Measurements from ENCODE around the gene ATP2B2. TPM values are rescaled to one million over a fixed set of nuclear protein-coding genes. Genes with fewer than 3 reads are reported as not detected.

Gene ATP2B2
- total RNA-seq, 1 donor from 2014 or later, result not detected

DNA sequence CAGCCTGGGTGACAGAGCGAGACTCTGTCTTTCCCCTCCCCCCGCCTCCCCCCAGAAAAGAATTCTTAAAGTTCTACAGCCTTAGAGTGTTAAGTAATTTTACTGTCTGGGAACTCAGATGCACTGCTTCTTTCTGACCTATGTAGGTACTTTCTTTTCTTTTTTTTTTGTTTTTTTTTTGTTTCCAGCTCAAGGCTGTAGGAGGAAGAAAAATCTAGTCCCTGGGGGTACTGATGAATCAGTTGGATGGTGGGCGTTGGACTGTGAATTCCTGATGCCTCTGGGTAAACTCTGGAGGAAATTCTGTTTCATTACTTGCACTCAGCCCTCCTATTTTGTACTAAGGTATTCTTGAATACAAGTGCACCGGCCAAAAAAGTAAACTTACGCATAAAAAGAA, 223.4 kb downstream of the ATP2B2 start:
- TF ChIP-seq, protein P1, sequence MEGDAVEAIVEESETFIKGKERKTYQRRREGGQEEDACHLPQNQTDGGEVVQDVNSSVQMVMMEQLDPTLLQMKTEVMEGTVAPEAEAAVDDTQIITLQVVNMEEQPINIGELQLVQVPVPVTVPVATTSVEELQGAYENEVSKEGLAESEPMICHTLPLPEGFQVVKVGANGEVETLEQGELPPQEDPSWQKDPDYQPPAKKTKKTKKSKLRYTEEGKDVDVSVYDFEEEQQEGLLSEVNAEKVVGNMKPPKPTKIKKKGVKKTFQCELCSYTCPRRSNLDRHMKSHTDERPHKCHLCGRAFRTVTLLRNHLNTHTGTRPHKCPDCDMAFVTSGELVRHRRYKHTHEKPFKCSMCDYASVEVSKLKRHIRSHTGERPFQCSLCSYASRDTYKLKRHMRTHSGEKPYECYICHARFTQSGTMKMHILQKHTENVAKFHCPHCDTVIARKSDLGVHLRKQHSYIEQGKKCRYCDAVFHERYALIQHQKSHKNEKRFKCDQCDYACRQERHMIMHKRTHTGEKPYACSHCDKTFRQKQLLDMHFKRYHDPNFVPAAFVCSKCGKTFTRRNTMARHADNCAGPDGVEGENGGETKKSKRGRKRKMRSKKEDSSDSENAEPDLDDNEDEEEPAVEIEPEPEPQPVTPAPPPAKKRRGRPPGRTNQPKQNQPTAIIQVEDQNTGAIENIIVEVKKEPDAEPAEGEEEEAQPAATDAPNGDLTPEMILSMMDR (IDR thresholded peaks at IDR 0.05; ENCODE audit: borderline replicate concordance), result no peak
- Histone ChIP-seq H3K27me3 (ENCODE audit: low read depth) (no peaks in the 10 kb centered on the region), H3K36me3 (peaks cover 75% of the 10 kb centered on the region), H3K4me3 (no peak overlapping the region), H3K27ac (replicated peaks) (no peak overlapping the region), H3K4me1 (peaks cover 19% of the 10 kb centered on the region), H3K9me3 (replicated peaks) (no peaks in the 10 kb centered on the region)
- intact Hi-C loops (cut with micrococcal nuclease), result no loop called here
- DNase-seq, result no peak

DNA sequence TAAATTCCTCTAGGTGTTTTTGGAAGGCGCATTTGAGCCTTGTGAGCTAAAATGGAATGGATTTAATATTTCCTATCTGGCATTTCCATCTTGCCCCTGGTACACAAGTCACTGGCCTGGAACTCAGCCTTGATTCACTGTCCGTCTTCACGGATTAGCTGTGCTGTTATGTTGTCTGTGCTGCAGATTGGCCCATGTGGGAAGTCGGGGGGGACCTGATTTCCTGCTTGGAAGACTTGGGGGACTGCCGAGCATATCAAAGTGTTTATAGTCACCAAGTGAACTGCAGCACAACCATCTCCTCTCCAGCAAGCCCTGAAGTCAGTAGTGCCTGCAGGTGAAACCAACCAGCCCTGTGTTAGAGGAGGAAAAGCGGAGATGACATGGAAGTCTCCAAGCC, 224.8 kb downstream of the ATP2B2 start:
- no peak overlapping the region for H3K4me3 ChIP-seq
- intact Hi-C loops (cut with micrococcal nuclease), result no loop called here
- peaks cover 76% of the 10 kb centered on the region for H3K36me3 ChIP-seq
- no peaks in the 10 kb centered on the region for H3K27me3 ChIP-seq (ENCODE audit: low read depth)
- H3K4me1 ChIP-seq, result peaks cover 19% of the 10 kb centered on the region
- H3K9me3 ChIP-seq (replicated peaks), result no peaks in the 10 kb centered on the region
- TF ChIP-seq, protein P1 (IDR thresholded peaks at IDR 0.05; ENCODE audit: borderline replicate concordance), result no peak
- no peak for DNase-seq
- H3K27ac ChIP-seq (replicated peaks), result no peak overlapping the region

DNA sequence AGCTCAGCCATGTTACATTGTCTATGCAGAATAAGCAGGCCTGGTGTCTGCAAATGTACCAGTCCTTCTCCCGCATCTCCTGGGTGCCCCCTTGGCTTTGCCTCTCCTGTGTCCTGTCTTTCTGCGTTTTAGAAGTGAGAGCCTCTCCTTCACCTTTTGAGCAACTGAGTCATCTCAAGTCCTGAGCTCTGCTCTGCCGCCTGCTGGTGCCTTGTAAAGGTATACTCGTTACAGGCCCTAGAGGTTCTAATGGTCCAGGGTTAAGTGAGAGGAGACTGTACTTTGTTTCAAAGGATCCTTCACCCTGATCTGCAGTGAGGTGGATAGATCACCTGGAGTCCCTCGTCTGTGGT, 225.2 kb downstream of the ATP2B2 start:
- intact Hi-C loops (cut with micrococcal nuclease), result no loop called here
- peaks cover 19% of the 10 kb centered on the region for H3K4me1 ChIP-seq
- TF ChIP-seq, protein P1 (IDR thresholded peaks at IDR 0.05; ENCODE audit: borderline replicate concordance), result no peak
- no peak for DNase-seq
- no peak overlapping the region for H3K27ac ChIP-seq (replicated peaks)
- H3K4me3 ChIP-seq, result no peak overlapping the region
- peaks cover 72% of the 10 kb centered on the region for H3K36me3 ChIP-seq
- H3K9me3 ChIP-seq (replicated peaks), result no peaks in the 10 kb centered on the region
- no peaks in the 10 kb centered on the region for H3K27me3 ChIP-seq (ENCODE audit: low read depth)

DNA sequence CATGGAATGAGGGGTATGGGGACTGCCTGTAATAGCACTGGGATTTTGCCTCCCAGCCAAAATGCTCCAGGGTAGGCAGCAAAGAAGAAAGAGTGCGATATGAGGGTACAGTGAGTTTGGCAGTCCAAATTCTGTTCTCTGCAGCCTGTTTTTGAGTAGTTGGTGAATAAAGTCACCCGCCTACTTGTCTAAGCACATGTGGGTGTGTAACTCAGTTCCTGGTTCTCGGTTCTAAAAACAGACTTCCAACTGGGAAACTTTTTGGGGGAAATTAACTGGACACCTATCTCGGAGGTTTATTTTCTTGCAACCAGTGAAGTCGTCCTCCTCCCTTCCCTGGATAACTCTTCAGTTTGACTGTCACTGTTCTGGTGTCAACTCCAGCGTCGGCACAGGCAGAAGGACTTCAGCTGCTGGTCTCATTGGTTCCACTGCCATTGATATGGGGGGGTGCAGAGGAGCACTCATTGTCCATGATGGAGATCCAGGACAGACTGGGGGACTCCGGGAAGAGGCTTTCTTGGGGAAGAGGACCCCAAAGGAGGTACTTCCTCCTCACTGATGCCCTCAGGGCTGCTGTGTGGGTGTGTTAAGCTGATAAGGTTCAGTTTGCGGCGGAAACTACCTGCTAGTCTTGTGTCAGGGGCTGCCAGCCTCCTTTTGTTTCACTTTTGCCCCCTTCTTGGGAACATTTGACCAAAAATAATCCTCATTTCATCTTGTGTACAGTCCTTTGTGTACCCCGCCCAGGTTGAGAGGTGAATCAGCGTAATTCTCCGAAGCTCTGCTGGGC, 225.8 kb downstream of the ATP2B2 start:
- Histone ChIP-seq H3K4me3 (no peak overlapping the region), H3K36me3 (peaks cover 67% of the 10 kb centered on the region), H3K27ac (replicated peaks) (no peak overlapping the region), H3K27me3 (ENCODE audit: low read depth) (no peaks in the 10 kb centered on the region), H3K4me1 (peaks cover 25% of the 10 kb centered on the region), H3K9me3 (replicated peaks) (no peaks in the 10 kb centered on the region)
- TF ChIP-seq, protein P1 (IDR thresholded peaks at IDR 0.05; ENCODE audit: borderline replicate concordance), result no peak
- intact Hi-C loops (cut with micrococcal nuclease), result no loop called here
- no peak for DNase-seq

DNA sequence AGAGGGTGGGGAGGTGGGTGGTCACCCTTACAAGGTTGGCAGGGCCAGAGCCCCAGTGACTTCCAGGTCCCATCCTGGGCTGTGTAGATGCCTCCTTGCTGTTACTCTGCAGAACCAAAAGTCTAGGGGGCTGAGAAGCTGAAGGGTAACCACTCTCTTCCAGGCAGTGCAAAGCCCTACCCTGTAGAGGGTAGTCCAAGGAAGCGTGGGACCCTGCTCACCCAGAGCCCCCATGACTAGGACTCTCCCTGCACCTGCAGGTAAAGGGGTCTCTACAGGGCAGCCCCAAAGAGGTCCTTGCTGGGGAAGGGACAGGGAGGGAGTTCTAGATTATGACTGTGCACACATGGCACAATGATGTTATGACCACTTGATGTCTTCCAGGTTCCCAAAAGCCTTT, 226.9 kb downstream of the ATP2B2 start:
- H3K36me3 ChIP-seq, result peaks cover 62% of the 10 kb centered on the region
- TF ChIP-seq, protein P1 (IDR thresholded peaks at IDR 0.05; ENCODE audit: borderline replicate concordance), result no peak
- intact Hi-C loops (cut with micrococcal nuclease), result no loop called here

More for the DNA sequence above, 226.9 kb downstream of the ATP2B2 start:
- Histone ChIP-seq H3K9me3 (replicated peaks) (no peaks in the 10 kb centered on the region), H3K4me1 (peaks cover 31% of the 10 kb centered on the region), H3K27me3 (ENCODE audit: low read depth) (no peaks in the 10 kb centered on the region), H3K4me3 (no peak overlapping the region), H3K27ac (replicated peaks) (no peak overlapping the region)
- no peak for DNase-seq
